PC-3 (cell line): ENCODE data around the gene TPSG1.

Experiments used
- CTCF ChIP-seq: fragments of 300-600 bp; sonication (generic); conservative IDR thresholded peaks from 2 replicates; pipeline ENCODE4 v1.5.1; 2017; ENCODE audit warnings: antibody characterized with exemption, low read depth, mild to moderate bottlenecking, low read length
- EZH2phosphoT487 ChIP-seq: fragments of 300-600 bp; sonication (generic); IDR thresholded peaks from 2 replicates; pipeline ENCODE4 v1.6.1; 2018; ENCODE audit warnings: mild to moderate bottlenecking, antibody characterized with exemption, low read length, borderline replicate concordance

GRCh38 chr16:1224558-1224957 lies 510 bp downstream of the TPSG1 start:
- TF ChIP-seq CTCF (no peak), EZH2phosphoT487 (no peak)
